NCI-H2196 treated with DMSO at 0.1 percent for 48 hours (cell line): ENCODE data around the gene ALX4.

Experiments used
- DNase-seq: peaks from one replicate; lab custom pipeline; 2025; ENCODE audit not compliant: unreplicated experiment; lab: John Stamatoyannopoulos, UW

Gene ALX4

GRCh38 chr11:44316659-44317240 lies 6.8 kb upstream of the ALX4 start:
- DNase-seq: peak; percentile 37

GRCh38 chr11:44315947-44316658 lies 6.2 kb upstream of the ALX4 start:
- DNase-seq: no peak

DNA sequence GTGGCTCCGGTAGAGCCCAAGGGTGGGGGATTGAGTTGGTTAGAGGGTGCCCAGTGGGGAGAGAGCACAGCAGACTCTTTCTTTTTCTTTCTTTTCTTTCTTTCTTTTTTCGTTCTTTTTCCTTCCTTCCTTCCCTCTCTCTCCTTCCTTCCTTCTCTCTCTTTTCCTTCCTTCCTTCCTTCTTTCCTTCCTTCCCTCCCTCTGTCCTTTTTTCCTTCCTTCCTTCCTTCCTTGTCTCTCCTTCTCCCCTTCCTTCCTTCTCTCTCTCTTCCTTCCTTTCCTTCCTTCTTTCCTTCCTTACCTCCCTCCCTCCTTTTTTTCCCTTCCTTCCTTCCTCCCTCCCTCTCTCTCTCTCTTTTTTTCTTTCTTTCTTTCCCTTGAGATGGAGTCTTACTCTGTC lies 4.8 kb upstream of the ALX4 start:
- DNase-seq: no peak

- no peak for DNase-seq
Measured at GRCh38 chr11:44313761-44314489, 4.0 kb upstream of the ALX4 start.

DNA sequence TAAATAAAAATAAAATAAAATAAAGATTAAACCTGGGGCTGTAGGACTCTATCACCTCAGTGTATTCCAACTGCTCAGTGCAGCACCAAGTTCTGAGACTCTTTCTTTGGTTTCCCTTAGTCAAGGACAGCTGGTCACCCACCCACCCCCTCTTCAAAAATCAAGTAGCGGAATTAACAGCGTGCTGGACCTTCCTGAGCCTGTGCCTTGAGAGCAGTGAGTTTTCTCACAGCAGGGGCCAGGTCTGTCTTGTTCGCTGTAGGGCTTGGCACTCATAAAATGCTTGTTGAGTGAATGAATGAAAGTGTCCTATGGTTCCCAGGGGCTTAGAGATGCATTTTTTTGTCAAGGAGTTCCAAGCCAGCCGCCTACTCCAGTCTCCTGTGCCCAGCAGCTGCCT lies 2.9 kb upstream of the ALX4 start:
- DNase-seq: no peak

- no peak for DNase-seq
Measured at GRCh38 chr11:44311339-44312261, 1.7 kb upstream of the ALX4 start.

- DNase-seq: no peak
Measured at GRCh38 chr11:44310463-44311272, 729 bp upstream of the ALX4 start.

- DNase-seq: no peak
Measured at GRCh38 chr11:44310206-44310462, 195 bp upstream of the ALX4 start.

DNA sequence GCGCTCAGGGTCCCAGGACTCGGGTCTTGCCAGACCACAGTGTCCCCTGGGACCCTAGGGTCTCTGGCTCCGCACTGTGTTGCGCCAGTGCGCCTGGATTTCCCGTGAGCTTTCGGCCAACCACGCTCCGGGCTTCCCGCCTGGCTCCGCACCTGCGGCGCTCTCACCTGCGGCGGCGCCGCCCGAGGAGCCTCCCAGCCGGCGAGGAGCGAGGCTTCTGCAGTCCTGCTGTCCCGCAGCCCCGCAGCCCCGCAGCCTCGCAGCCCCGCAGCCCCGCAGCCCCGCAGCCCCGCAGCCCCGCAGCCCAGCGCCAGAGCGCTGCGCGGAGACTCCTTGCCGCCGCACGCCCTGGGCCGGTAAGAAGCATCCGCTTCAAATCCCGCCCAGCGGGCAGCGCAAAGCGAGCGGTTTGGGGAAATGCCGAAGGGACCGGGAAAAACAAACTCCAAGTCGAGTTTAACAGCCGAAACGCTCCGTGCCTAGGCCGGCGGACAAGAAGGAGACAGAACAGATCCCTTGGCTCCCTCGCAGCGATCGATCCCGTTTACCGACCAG lies 939 bp downstream of the ALX4 start:
- no peak for DNase-seq

GRCh38 chr11:44308256-44308922 lies 1.6 kb downstream of the ALX4 start:
- DNase-seq: no peak

GRCh38 chr11:44307340-44308099 lies 2.4 kb downstream of the ALX4 start:
- no peak for DNase-seq

DNA sequence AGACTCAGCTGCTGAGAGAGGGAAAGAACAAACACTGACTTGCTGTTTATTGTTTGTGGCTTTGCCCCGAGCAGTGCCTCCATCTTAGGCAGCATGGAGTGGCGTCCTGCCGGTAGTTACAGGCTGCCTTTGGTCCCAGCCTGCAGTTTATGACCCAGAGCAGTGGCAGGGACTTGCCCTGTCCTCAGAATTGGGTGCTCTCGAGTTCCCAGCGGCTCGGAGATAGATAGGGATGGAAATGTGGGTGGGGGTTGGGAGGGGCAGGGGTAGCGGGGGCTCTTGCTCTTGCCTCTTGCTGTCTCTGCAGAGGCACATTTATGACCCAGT lies 3.1 kb downstream of the ALX4 start:
- no peak for DNase-seq

- DNase-seq: no peak
Measured at GRCh38 chr11:44306052-44306917, 3.7 kb downstream of the ALX4 start.

- no peak for DNase-seq
Measured at GRCh38 chr11:44305470-44306051, 4.4 kb downstream of the ALX4 start.

DNA sequence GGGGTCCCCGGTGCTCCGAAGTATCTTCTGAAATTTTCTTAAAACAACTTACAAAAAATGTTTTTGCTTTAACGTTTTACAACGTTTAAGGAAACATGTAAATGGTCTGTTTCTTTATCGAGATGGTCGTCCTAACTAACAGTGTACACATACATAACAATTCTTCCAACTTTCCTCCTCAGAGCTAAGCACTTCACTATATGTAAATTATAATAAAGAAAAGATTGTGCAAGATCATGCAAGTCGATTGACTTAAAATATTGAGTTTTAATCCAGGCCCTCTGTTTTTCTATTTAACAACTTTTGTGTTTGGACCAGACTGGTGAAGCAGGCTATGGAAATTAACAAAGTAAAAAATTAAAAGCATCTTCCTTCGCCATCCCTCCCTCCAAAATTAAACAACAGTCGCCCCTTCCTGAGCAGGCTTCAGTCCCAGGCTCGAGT lies 4.9 kb downstream of the ALX4 start:
- no peak for DNase-seq

- DNase-seq: no peak
Measured at GRCh38 chr11:44304091-44305025, 5.6 kb downstream of the ALX4 start.

DNA sequence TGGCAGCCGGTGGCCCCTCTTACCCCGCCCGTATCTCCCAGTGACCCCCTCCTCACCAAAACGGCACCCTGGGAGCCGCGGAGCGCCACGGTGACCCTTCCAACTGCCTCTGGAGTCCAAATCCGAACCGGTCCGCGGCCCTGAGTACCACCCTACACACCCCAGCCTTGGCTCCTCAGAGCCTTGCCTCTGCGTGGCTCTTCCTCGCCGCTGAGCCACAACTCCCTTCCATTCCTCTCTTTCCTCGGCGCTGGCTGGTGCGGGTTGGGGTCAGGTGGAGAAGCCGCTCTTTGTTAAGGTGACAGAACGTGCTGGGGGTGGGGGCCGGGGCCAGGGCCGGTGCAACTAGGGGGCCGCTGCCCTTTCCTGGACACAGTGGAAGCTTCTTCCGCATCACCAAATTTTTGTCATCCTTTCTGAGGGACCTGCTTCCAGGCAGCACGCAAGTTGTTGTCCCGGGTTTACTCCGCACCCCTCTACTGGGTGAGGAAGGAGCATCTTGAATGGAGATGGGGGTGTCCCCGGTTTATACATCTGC lies 6.5 kb downstream of the ALX4 start:
- no peak for DNase-seq
